Nucleus accumbens (tissue), 56 donors: ENCODE results near the gene MAP1LC3B.

Experiments used
- DNase-seq, 56 donors: peaks; one replicate each; lab custom pipeline; 2025; lab: John Stamatoyannopoulos, UW

Gene MAP1LC3B

DNA sequence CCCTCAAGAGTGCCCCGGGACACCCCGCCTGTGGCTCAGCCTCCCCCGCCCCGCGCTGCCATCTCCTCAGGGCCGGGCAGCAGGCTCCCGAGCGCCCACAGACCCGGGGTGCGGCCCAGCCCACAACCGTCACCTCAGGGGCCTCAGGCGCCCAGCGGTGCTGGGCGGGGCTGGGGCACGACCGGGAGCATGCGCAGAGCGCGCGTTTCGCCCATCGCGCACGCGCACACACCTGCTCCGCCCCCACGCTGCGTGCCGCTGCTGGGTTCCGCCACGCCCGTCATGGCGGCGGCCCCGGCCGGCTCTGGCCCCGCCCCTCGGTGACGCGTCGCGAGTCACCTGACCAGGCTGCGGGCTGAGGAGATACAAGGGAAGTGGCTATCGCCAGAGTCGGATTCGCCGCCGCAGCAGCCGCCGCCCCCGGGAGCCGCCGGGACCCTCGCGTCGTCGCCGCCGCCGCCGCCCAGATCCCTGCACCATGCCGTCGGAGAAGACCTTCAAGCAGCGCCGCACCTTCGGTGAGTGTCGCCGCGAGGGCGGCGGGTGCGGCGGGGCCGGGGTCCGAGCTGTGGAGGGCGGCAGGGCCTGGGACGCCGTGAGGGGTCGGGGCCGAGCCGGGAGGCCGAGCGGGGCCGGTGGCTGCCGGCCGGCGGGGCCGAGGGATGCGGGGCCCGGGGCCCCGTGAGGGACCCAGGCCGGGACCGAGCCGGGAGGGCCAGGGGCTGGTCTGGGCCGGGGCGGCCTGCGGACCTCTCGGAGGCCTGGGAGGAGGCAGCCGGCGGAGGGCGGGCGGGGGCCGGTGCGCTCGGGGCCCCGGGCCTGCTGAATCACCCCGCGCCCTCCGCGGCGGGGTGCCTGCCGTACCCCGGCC is at the start of gene MAP1LC3B:
Gene MAP1LC3B, plus strand, starts transcription at position 387 of the 871 bp plus-strand sequence. Its CDS starts 92 bp downstream, at position 479.
- DNase-seq, result peak; percentile 45 to 99 (median 95)

DNA sequence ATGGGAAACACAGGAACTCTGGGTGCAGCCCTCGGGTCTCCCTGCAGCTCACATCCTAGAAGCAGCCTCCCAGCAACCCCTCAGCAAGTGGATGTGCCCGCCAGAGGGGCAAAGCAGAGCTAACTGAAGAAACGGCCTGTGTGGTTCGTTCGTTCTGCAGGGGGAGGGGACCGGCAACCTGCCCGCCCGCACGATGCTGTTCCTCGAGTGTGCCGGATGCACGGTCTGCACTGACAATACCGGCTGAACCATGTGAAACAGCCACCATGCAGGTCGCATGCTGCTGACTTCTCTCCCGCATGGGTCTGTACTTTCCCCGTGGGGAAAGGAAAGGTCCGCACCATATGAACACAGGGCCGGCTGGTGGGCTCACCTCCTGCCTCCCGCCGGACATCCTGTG is 49.6 kb upstream of the MAP1LC3B start:
- DNase-seq, result no peak

DNA sequence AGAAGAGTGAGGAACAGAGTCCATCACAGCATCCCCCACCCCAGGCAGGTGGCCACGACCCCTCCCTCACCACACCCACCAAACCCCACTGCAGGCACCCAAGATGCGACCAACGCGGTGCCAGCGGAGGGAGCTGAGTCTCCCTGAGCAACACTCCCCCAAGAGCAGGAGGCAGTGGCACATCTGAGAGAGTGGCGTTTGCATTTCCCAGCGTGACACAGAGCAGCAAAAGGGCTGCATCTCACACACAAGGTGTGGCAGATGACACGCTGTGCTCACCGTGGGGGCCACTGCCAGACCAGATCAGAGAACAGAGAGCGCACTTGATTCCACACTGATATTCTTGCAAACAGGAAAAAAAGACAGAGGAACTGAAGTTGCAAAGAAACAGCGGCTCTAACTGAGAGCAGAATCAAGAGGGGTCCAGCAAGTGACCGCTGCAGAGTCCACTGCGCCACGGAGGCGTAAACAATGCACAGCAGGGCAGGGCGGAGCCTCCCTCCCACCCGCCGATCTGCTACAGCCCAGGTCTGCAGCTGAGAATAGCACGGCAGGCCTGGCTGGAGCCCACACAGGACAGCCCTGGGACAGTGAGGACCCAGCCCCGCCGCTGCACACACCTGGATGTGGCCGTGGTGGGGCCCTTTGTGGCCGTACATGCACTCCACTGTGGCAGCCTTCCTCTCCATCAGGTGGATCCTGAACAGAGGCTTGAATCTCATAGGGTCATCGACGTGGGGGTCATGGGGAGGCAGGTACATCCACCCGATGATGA is 49.0 kb upstream of the MAP1LC3B start:
- DNase-seq, result no peak

DNA sequence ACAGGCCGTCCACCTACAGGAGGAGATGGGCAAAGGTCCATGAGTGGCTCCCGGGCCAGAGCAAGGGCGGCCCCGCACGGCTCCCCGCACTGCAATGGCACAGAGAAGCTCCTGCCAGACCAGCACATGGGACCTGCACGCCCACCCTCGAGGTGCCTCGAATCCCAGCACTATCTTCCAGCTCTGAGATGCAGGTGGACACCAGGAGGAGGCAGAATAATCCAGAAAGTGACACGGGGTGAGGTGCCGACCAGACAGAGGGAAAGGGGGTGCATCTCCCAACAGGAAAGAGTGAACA is 48.4 kb upstream of the MAP1LC3B start:
- no peak for DNase-seq

DNA sequence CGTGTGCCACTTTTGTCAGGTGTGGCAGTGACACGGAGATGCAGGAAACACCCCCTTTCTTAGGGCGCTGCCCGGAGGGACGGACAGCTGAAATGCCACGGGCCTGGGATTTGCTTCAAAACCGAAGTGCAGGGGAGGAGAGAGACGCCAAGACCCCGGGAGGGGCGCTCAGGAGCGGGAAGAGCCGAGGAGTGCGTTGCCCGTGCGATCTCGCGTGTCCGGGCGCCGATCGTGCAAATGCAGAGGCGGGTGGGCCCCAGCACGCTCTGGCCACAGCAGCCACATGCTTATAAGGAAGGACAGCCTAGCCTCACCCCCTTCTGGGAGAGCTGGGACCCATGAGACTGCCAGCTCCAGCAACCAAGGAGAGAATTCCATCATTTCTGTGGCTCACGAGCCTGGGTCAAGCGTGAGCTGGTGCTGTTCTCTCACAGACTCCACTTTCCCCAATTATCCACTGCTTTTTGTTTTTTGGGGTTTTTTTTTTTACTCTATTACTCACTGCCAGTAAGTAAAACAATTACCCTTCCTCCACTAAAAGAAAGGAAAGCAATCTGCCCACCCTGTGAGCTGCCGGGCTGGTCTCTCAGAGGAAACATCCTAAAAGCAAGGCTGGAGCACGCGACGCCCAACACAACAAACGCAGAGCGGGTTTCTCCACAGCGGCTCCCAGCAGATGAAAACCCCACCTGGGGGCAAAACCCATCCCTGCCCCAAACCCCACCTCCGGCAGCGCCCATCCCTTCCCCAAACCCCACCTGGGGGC is 47.8 kb upstream of the MAP1LC3B start:
- DNase-seq, result no peak

DNA sequence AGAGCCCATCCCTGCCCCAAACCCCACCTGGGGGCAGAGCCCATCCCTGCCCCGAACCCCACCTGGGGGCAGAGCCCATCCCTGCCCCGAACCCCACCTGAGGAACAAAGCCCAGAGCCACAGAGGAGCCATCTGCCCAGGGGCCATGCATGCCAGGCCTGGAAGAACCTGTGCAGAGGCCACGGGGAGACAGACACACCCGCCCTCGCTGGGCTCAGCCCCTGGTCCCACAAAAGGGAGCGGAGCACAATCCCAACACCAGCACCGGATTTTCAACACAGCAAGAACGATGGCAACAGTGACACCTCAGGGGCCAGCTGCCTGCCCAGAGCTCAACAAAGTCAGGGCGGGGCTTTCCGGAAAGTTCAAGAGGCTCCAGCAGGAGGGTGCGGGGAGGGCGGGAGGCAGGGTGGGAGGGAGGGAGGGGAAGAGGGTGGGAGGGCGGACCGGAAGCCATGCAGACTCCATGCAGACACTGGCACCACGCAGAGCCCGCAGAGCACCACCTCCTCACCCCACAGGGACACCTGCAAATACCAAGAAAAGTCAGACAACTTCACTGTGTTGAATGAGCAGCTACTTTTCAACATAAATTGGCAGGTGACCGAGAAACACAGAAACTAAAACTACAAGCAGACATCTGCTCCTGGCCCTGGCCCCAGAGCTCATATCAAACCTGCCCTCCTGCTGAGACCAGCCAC is 47.1 kb upstream of the MAP1LC3B start:
- DNase-seq, result no peak

DNA sequence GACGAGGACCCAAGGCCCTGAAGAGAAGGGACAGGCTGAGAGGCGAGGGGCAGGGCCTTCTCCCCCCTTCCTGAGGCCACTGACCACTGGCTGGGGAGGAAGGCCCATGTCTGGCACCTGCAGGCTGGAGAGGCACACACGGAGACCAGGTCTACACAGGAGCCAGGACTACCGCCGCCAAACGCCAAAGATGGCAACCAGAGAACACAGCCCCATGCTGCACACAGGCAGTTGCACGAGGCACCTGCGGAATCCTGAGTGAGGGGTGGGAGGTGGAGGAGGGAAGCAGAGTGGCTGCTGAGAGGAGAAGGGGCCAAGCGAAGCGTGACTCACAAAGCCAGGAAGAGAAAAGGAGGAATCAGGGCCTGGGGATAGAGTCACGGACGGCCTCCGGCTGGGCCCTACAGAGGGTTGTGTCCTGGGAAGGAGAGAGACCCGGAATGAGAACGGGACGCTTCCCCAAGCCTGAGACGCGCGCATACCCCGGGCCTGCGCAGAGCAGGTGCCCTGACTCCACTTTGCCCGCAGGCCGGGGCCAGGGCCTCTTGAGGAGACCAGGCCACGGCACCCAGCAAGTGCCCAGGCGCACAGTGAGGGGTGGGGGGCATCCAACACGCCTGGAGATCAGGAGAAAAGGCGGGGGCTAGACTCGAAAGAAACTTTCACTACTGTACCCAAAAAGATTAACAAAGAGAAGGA is 46.3 kb upstream of the MAP1LC3B start:
- DNase-seq, result no peak

DNA sequence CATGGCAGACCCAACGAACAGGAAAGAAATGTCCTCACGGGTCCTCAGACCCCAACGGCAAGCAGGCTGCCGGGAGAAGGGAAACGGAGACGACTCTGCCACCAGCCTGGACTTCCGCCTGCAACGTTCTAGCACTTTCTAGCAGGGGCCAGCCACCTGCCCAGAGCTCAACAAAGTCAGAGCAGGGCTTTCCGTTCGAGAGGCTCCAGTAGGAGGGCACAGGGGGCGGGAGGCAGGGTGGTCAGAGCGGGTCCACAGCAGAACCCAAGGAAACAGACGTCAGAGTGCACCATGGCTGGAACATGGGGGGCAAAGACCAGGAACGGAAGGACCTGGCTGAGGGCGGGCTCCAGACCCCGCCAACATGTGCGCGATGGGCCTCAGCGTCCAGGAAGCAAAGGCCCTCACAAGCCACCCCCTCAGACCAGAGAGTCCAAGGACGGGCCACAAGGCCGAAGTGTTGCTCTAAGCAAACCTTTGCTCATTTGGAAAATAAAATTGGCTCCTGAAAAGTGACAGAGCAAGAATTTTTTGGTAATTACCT is 45.5 kb upstream of the MAP1LC3B start:
- DNase-seq, result no peak

DNA sequence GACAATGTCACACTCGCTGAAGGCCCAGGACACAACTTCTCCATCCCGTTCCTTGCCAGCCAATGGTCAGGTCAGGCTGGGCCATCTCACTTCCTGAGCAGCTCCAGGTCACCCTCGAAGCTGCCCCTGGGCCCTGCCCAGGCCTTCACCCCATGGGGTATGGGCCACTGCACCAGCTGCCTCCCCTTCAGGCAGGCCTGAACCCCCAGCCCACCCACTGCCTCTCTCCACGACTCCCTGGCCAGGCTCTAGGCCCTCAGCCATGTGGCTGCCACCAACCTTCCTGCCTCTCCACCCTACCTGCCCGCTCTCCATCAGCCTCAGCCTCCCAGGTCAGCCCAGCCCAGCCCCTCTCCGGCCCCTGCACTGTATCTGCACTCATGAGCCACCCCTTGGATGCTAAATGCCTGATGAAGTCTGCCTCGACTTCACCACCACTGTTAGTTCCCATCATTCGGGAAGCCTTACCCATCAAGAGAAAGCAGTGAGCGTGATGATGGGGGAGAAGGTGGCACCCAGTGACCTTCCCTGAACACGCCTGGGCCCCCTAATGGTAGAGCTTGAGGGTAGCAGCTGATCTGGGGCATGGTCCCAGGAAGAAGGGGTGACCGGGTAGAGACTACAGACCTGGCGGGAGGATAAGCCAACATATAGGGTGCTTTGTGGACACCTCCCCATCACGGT is 44.1 kb upstream of the MAP1LC3B start:
- no peak for DNase-seq

DNA sequence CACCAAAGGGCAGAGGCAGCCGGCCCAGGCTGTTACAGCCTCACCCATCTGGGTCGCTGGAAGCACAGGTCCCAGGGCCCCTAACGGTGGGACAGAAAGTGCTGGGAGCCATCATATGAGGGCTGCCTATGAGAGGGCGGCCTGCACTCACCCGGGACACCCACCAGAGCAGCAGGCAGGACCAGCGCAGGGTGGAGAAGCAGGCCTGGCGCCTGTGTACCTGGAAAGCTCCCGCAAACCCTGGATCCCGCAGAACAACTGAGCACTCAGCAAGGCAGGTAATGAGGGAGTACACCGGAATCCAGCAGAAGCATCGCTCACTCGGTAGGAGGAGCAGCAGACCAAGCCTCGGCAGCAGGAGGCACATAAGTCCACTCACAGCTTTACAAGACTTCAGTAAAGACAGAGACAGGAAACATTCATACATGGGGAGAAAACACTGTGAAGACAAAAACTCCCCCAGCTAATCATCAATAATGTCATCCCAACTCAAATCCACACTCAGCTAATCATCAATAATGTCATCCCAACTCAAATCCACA is 43.4 kb upstream of the MAP1LC3B start:
- DNase-seq, result no peak

DNA sequence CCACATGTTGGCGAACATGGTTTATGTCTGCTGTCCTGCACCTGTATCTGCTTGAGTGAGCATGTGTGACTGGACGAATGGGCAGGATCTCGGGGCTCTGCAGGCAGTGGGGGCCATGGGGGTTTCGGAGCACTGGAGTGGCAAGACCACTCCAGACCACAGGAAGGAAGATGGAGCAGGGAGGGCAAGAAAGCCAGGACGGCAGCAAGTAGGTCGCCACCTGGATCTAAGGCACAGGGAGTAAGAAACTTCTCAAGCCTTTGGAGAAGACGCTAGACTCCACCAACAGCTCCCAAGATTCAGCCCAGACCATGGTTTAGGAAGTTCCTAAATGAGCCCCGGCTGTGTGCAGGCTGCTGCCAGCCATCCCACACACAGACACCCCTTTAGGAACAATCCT is 42.1 kb upstream of the MAP1LC3B start:
- DNase-seq, result no peak

DNA sequence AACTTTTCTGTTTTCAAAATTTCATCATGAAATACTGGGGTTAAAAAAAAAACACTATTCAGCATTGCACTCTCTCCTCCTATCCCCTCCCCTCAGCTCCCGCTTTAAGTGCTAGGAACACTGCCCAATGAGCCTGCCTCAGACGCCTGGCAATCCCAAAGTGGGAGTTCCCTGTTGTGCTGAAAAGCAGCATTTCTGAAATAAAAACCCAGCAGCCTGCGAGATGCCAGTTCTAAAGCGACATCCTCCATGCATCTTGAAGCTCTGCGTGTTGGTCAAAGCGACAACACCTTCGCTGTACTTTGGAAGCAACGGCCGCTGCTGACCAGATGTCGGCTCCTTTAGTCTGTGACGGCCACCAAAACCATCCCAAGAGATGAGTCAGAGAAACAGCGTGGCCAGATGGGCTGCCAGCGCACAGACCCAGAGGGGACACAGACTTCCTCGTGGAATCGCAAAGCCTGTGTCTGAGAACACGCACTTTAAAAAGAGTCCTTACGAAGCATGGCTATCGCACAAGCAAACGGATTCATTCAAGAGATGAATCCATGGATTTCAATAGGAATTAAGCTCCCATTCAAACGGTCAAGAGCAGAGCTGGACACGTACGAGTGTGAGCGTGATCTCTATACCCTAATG is 41.3 kb upstream of the MAP1LC3B start:
- DNase-seq, result peak in 10 of 56 donors; percentile 9 to 65 (median 23)

DNA sequence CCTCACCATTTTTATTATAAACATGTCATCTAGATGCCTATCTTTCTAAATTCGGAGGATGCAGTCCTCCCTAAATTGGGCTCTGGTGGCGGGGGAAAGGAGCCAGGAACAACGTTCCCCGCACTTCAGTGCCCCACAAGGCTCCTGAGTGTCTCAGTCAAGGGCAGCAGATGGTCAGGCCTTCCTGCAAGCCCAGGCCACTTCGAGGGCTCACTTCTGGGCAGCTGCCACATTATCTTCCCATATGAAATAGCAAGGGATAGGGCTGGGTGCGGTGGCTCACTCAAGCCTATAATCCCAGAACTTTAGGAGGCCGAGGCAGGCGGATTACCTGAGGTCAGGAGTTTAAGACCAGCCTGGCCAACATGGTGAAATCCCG is 40.8 kb upstream of the MAP1LC3B start:
- no peak for DNase-seq

DNA sequence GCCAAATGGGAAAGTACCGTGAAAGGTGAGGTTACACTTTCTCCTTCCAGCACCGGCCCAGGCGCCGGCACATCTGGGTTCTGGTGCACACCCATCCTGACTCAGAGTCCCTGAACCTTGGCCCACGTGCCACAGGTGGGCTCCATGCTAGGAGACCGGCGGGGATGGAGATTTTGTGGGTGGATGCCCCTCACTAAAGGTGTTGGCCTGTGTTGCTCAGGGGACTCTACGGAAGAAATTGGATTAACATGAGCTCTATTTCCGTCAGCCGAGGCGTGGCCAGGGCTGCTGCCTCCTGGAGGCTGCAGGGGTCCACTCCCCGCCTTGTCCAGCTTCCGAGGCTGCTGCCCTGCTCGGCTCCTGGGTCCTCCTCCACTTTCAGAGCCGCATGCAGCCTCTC is 39.3 kb upstream of the MAP1LC3B start:
- DNase-seq, result no peak

DNA sequence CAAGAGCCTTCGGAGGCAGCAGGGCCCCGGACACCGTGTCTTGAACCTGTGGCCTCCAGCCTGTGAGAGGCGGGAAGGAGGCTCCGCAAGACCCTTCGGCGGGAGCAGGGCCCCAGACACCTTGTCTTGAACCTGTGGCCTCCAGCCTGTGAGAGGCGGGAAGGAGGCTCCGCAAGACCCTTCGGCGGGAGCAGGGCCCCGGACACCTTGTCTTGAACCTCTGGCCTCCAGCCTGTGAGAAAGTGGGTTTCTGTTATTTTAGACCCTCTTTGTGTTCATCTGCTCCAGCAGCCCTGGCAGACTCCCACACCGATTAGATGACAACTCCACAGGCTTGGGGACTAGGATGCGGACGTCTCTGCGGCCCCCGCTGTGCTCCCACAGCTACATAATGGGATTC is 38.5 kb upstream of the MAP1LC3B start:
- no peak for DNase-seq

DNA sequence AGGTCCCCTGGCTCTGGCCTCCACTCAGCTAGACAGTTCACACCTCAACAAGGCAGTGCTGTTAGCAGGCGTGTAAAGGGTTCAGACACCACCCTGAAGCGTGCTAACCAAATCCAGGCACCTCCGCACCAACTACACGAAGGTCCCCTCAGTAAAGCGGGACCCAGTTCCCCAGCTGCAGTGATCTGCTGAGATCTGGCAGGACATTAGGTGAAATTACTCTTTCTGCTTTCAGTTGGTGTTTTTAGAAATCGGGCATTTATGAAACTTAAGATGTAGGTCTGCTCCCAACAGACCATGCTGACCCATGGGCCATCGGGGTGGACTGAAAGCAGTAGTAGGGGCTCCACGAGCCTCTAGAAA is 35.7 kb upstream of the MAP1LC3B start:
- no peak for DNase-seq

DNA sequence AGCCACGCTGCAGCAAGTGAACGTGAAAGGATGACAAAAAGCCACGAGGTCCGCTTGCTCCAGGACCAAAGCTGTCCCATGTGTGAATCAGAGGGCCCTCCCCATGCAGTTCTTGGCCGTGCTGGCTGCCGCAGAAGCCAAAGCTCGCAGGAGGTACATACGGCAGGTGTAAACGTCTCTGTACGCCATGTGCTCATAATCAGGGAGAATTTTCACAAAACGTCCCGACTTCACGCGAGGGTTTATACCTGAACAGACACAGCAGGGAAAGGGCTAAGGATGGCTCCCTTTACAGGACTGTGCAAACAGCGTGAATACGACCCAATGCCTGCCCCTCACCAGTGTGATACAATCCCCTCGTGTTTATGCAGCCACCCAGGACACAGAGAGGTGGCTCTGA is 33.9 kb upstream of the MAP1LC3B start:
- no peak for DNase-seq

DNA sequence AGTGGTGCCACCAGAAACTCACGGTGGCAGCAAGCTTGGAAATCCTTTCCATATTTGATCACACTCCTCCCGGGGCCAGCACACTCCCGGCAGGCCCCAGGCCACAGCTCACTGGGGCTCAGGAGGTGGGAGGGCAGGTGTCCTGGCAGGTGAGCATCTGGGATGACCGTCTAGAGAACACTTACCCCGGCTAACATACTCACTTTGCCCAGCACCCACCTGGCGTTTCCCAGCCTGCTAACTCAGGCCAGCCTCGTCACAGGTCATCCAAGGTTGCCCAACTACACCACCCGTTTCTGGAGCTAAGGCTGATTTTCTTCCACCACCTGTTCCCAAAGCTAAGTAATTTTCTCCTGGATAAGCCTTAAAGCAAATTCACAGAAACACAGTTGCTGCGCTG is 33.4 kb upstream of the MAP1LC3B start:
- no peak for DNase-seq
